Frontal cortex (tissue), 4 donors: ENCODE data around the gene ZNF816. TPM values are rescaled to one million over a fixed set of nuclear protein-coding genes. Genes with fewer than 3 reads are reported as not detected.
A peak's percentile ranks its signal among the peaks of the same experiment; 100 is the strongest.
"Not testable (repeated sequence)": the region's sequence is repeated elsewhere in the genome, so short reads cannot be mapped to it uniquely, and the experiment has no call there.

Source experiments
- DNase-seq, 2 donors: peaks; one replicate each; pipeline ENCODE4 v3.0.0; 2012; ENCODE audit warnings: low spot score in 2 of 2
- FAIRE-seq: peaks from 2 replicates; lab custom pipeline; 2012; peaks lifted over from hg19 to GRCh38; lab: Jason Lieb, UNC
- total RNA-seq: library from RNA; depleted of rRNA; stranded (reverse); fragments of >200 nt; gene quantifications from one replicate; pipeline ENCODE4 v1.2.3, GENCODE V29; 2014
- donor health status: control.
- donor health status: control.
- donor health status: control.

Gene ZNF816
- total RNA-seq, 1 donor from 2014 or later: 2.4 TPM

- FAIRE-seq (no peak), DNase-seq (peak in 1 of 2 donors; percentile 14)
Measured at GRCh38 chr19:52963247-52963618, 552 bp upstream of the ZNF816 start.

- no peak for FAIRE-seq
Measured at GRCh38 chr19:52961981-52962380, 700 bp downstream of the ZNF816 start.

GRCh38 chr19:52959613-52960295 lies 2.9 kb downstream of the ZNF816 start:
- DNase-seq (no peak), FAIRE-seq (no peak)

More at GRCh38 chr19:52961981-52962380, 700 bp downstream of the ZNF816 start:
- no peak for DNase-seq

GRCh38 chr19:52957591-52957990 lies 5.1 kb downstream of the ZNF816 start:
- DNase-seq (no peak), FAIRE-seq (no peak)

- FAIRE-seq (no peak), DNase-seq (no peak)
Measured at GRCh38 chr19:52956917-52957316, 5.8 kb downstream of the ZNF816 start.

- DNase-seq: no peak
- FAIRE-seq: no peak
Measured at GRCh38 chr19:52949422-52949821, 13.3 kb downstream of the ZNF816 start.

- DNase-seq (no peak), FAIRE-seq (no peak)
Measured at GRCh38 chr19:52948025-52948770, 14.5 kb downstream of the ZNF816 start.

- peak in 1 of 2 donors; percentile 40 for DNase-seq
- FAIRE-seq: no peak
Measured at GRCh38 chr19:52946322-52947310, 16.1 kb downstream of the ZNF816 start.

GRCh38 chr19:52945652-52946321 lies 16.9 kb downstream of the ZNF816 start:
- DNase-seq (no peak), FAIRE-seq (no peak)

GRCh38 chr19:52944703-52945493 lies 17.8 kb downstream of the ZNF816 start:
- not testable (repeated sequence) for FAIRE-seq, DNase-seq

GRCh38 chr19:52943884-52944643 lies 18.6 kb downstream of the ZNF816 start:
- FAIRE-seq: no peak
- DNase-seq: no peak

GRCh38 chr19:52943134-52943883 lies 19.4 kb downstream of the ZNF816 start:
- FAIRE-seq: no peak
- no peak for DNase-seq

- FAIRE-seq (no peak), DNase-seq (peak; percentile 76 to 85)
Measured at GRCh38 chr19:52942386-52943133, 20.1 kb downstream of the ZNF816 start.

- DNase-seq (no peak), FAIRE-seq (no peak)
Measured at GRCh38 chr19:52941941-52942385, 20.7 kb downstream of the ZNF816 start.

- not testable (repeated sequence) for FAIRE-seq, DNase-seq
Measured at GRCh38 chr19:52941523-52941922, 21.2 kb downstream of the ZNF816 start.

GRCh38 chr19:52940905-52941304 lies 21.8 kb downstream of the ZNF816 start:
- not testable (repeated sequence) for DNase-seq, FAIRE-seq

GRCh38 chr19:52938761-52939160 lies 23.9 kb downstream of the ZNF816 start:
- FAIRE-seq (no peak), DNase-seq (no peak)
